Fibroblast of skin of right biceps (primary cell): ENCODE data around the gene CD7.

Experiments used
- DNase-seq: peaks from one replicate; pipeline ENCODE4 v3.0.0-alpha.2; 2013

CD7 gene

DNA sequence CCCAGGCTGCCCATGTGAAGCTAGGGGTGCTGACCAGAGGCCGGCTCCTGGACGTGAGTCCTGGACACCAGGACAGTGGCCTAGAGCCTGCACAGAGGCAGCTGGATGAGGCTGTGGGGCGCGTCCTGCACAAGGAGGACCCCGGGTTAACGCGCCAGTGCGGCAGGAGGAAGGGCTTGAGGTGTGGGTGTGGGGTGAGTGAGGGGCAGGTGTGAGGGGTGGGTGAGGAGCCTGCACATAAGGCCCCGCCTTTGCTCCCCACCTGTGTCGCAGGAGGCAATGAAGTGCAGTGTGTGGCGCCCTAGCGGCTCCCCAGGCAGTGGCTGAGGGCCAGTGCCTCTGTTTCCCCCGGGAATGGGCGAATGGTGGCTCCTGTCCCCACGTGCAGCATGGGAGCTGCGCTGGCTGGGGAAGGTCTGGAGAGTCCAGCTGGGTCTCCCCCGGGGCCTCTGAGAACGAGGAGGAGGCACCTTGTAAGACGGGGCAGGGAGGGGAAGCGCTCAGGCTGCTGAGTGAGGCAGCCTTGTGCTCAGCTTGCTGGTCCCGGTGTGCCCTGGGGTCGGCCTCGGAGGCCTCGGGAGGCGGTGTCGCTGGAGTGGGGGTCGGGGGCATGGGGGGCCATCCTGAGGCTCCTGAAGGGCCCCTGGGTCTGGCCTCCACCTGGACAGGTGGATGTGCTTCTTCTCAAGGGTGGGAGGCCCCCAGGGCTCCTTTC is 3.2 kb downstream of the CD7 start:
- no peak for DNase-seq

DNA sequence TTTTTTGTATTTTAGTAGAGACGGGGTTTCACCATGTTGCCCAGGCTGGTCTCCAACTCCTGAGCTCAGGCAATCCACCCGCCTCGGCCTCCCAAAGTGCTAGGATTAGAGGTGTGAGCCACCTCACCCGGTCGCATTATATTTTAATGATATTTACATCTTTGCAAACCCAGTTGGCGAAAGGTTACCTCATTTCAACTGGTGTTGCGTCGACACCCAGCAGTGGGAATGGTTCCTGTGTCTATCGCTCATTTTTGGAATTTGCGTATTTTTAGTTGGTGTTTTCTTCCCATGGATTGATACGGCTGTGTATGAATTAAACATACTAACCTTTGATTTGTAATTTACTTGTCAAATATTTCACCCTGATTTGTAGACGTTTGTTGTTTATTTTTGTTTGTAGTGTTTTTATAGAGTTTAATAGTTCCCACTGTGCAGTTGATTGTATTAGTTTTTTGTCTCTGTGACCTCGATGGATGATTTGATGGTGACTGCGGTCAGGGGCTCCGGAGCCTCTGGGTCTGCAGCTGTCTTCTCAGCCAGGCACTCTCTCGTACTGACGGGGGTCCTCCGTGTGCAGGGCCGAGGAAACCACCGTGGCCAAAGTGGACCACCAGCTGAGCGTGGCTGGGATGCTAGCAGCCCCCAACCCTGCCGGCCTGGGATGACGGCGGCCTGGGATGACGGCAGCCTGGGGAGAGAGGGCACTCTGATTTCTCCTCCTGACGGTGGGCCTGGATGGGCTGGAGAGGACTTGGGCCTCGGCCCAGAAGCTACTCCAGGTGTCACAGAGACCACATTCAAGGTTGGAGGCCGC is 4.0 kb downstream of the CD7 start:
- no peak for DNase-seq

DNA sequence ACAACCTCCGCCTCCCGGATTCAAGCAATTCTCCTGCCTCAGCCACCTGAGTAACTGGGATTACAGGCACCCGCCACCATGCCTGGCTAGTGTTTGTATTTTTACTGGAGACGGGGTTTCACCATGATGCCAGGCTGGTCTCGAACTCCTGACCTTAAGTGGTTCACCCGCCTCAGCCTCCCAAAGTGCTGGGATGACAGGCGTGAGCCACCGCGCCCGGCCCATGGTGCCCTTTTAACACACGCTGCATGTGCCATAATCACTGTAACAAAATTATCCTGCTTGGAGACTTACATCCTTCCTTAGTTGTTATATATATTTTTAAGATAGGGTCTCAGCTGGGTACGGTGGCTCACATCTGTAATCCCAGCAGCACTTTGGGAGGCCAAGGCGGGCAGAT is 5.4 kb downstream of the CD7 start:
- no peak for DNase-seq

DNA sequence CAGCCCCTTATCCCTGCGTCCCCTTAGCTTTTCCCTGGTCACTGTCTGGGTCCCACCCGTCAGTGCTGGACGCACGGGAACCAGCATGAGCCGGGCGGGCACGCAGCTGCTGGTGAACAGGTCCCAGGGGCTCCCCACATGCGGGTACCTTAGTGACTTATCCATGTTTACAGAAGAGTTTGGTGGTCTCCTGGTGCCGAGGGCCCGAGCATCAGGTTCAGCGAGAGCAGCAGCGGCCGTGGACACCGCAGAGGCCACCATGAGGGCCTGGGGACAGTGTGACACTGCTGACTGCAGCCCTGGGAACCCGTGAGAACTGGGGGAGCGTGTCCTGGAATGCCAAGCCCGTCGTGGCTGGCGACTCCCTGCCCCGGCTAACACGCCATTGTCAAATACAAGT is 6.5 kb downstream of the CD7 start:
- no peak for DNase-seq

DNA sequence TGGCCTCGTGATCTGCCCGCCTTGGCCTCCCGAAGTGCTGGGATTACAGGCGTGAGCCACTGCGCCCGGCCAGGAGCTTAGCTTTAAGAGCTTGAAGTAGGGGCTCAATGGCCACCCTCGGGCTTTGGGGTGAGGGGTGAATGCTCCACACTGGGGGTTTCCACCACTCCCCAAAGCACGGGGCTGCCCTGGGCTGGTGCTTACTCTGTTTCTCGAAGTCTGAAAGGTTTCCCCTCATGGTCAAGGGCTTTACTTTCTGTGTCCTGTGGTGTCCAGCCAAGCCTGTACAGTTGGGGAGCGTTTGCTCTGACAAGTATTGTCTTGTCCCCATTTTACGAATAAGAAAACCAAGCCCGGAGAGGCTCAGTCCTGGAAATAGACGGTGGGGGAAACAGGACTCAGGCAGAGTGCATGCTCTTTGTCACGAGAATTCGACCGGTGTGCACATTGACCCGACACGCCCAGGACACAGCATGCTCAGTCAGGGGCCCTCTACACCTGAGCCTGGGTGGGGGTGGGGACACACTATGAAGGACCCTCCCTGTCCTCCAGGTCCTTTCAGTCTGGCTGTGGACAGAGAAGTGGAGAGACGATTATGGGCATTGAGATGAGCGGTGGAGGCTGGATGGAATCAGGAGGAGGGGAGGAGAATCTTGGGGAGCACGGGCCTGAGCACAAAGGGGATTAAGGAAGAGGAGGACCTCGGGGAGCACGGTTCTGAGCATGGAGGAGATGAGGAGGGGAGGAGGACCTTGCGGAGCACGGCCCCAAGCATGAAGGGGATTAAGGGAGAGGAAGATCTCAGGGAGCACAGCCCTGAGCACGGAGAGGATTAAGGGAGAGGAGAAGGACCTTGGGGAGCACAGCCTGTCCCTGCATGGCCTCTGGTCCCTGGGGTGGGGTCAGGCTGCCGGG is 7.5 kb downstream of the CD7 start:
- no peak for DNase-seq

DNA sequence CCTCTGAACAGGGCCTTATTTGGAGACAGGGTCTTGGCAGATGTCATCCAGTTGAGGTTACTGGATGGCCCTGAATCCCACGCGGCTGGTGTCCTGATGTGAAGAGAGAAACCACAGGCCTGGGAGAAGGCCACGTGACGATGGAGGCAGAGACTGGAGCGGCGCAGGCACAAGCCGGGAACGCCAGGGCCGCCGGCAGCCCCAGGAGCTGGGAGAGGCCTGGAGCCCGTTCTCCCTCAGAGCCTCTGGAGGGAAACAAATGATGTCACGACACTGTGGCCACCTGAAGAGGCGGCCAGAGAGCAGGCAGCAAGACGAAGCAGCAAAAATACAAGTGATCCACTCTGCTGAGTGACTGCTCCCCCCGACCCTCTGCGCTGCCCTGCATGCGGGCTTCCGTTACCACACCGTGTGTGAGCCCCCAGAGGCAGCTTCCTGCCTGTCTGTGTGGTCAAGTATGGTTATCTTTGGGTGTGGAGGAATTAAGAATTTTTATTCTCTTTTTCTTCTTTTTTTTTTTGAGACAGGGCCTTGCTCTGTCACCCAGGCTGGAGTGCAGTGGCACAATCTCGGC is 11.6 kb downstream of the CD7 start:
- DNase-seq: no peak

DNA sequence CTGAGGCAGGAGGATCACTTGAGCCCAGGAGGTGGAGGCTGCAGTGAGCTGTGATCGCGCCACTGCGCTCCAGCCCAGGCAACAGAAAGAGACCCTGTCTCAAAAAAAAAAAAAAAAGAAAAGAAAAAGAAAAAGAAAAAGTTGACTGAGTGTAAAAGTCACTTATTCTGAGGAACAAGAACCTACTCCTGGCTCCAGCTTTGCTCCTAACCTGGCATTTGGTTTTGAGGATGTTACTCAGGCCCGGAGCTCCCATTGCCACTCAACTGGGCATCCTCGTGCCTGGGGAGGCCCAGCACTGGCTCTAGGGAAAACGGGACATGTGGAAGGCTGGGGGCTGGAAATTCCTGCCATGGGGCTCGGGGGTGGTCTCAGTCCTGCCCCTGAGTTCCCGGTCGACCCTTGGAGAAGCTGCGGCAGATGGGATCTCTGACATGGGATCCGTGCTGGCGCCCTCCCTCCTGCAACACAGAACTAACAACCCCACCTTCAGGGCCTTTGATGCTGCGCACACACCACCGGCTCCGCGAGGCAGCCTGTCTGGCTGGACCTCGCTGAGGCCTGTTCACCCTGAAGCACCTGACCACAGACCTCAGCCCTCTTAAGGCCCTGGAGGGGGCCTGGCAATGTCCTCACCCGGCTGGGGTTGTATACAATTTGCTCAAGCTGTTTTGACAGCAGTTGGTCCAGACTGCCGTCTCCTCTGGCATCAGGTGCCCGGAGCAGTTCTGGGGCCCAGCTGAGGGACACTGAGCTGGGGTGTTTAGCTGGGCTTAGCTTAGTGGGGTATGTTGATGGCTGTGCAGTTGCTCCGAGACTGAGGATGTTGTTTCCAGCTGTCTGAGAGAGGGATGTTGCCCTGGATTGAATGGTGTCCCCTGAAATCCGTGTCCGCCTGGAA is 12.3 kb downstream of the CD7 start:
- DNase-seq: no peak

DNA sequence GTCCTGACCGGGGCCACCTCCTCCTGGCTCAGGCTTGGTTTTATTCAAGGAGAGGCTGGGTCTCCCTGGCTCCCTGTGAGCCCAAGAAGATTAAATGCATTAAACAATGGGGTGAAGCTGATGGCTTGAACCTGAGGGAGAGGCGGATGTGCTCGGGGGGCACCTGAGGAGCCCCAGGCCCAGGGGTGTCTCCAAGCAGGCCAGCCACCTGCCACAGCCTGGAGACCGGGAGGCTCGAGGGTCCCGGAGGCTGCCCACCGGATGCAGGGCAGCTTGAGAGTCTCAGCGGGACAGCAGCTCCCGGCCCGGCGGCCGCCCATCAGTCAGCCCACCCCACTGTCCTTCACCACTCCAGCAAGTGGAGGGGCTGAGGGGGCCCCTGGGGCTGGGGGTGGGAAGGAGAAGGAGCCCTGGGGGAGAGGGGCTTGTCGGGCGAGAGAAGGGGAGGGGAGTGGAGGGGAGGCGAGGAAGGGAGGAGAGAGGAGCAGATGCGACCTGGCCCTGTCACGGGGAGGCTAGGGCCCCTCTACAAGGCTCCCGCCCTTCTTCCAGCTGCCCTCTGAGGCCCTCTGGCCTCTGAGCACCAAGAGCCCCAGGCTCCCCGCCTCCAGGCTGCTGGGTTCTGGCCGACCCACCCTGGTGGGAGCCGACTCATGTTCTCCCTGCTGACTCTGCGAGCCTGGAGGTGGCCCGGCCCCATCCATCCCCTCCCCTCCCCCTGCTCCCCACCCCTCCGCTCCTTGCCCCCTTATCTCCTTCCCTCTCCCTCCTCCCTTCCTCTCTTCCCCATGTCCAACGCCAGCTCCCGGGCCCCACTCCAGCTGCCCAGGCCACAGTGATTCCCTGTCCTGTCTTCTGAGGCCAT is 13.2 kb downstream of the CD7 start:
- no peak for DNase-seq

DNA sequence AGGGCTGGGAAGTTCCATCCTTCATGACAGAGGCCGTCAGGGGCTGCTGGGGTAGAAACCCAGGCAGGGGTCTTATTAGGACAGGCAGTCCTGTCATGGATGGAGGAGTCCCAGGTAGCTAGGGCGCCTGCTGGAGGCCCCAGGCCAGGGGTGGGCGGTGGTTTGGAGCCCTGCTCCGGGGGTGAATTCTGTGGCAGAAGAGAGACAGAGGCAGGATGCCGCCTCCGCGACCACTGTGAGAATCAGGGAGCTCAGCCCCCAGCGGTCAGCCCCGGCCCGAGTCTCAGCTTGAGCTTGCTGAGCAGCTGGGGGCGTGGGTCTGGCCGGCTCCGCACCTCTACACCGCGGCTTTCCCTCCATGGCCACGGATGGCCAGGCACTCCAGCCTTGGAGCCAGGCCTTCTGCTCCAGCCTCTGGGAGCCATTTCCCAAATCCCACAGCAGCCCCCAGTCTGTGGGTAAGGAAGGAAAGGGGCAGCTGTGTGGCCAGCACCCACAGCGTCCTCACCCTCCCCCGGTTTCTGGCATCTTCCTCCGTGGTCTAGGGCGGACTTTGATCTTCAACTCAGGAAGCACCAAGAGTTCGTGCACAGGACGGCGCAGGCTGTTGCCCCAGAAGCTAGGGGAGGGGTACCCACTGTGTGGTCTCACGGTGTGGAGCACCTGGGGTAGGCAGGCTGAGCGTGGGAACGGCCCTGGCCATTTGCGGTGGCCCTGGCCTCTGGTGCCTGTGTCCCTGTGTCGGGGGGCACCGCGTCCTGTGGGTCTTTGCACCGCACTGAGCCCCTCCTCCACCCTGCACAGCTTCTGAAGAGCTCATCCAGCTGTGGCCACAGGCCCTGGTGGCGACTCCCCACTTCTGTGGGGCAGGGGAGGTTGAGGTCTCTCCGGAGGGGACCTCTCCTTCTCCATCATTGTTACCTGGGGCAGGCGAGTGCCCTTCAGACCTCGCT is 14.1 kb downstream of the CD7 start:
- no peak for DNase-seq

DNA sequence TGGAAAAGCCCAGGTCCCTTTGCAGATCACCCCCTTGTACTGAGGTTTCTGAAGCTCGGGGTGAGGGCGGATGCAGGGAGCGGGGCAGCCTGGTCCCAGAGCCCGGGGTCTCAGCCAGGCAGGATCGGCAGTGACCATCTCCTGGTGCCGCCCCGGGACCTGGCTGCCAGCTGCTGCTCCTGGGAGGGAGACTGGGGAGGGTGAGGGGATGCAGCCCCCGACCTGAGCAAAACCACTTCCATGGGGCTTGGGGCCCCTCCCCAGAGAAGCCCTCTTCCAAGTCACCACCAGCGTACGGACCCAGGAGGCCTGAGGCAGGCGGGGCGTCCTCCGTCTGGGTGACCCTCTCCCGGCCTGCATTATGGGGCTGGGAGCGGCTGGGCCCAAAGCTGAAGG is 14.8 kb downstream of the CD7 start:
- no peak for DNase-seq

DNA sequence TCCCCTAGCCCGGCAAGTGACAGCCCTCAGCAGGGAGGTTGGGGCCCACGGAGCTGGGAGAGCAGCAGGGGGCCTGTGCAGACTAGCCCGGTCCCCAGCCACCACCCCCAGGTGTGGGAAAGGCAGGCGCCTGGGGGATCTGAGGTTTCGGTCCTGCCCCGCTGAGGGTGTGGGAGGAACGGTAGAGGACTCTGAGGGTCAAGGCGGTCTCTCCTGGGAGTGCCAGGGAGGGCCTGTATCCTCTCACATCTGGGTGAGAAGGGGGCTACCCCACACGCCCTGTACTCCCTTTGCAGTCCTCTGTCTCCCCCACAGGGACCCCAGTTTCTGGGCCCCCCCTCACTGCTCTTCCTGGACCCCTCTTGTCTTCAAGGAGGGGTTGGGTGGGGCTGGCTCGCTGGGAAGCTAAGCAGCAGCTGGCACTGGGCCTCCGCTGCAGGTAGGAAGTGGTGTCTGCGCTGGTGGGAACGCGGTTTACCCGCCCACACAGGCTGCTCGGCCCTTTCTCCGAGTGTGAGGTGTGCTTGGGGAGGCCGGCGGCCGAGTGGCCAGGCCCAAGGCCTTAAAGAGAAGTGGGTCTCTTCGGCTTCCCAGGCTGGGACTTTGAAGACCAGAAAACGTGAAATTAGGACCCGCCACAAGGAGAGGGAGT is 15.4 kb downstream of the CD7 start:
- DNase-seq: no peak

DNA sequence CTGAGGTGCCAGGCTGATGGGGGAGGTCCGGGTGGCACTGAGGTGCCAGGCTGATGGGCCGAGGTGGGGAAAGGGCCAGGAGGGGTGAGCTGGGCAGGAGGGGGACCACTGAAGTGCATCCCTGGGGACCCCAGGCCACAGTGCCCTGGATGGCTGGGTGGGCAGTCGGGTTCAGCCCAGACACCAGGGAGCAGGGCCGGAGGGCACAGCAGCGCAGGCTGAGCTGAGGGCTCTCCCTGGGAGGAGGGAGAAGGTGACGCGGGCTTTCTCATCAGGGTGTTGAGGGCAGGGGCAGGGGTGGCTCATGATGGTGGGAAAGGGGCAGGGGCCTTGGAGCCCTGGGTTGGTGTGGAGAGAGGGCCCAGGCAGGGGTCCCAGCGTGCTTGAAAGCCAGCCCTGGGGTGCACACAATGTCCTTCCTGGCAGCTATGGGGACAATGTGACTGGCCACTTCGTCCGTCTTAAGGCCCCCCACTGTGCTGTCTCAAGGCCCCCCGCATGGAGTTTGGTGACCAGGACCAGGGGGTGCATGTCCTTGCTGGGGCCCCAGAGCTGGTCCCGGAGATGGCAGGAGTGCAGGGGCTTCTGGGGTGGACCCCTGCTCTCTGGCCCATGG is 16.0 kb downstream of the CD7 start:
- no peak for DNase-seq

DNA sequence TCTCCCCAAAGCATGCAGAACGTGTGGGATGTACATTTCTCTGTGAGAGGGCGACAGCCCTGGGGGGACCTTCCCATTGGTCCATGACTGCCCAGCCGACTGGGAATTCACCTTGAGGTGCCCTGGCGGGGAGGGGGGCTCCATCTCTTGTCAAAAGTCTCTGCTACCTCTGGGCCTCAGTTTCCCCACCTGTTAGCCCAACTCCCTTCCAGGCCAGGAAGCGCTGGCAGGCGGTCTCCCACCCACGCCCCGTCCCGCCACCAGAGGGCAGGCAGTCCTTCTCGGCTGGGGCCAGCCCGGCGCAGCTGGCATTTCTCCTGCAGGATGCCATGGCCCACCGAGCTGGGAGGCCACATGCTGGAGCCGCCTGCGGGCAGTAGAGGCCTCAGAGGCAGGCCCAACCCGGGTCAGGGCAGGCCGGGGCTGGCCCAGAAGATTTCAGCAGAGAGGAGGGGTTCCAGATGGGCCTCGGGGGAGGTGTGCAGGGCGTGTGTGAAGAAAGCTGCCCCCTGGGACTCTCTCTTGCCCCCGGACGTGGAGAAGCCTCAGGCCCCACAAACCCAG is 16.6 kb downstream of the CD7 start:
- peak; percentile 55 for DNase-seq

DNA sequence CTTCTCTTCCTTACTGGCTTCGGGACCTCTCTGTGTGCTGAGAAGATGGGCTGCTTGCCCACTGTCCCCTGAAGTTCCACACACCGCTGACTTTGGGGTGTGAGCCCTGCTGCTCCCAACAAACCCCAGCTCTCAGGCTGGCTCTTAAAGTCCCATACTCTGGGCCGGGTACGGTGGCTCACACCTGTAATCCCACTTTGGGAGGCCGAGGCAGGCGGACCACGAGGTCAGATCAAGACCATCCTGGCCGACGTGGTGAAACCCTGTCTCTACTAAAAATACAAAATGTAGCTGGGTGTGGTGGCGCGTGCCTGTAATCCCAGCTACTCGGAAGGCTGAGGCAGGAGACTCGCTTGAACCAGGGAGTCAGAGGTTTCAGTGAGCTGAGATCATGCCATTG is 17.2 kb downstream of the CD7 start:
- DNase-seq: no peak

DNA sequence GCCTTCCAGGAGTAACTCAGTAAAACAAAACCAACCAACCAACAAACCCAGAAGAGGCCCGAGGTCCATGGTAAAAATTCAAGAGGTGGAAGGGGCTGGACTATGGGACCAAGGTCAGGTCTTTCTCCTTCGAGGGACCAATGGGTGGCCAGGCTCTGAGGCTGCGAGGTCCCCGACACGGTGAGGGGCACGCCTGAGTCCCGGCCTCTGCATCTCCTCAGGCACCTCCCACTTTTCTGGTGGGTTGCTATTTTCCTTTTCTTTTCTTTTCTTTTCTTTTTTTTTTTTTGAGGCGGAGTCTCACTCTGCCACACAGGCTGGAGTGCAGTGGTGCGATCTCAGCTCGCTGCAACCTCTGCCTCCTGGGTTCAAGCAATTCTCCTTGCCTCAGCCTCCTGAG is 18.0 kb downstream of the CD7 start:
- DNase-seq: no peak

DNA sequence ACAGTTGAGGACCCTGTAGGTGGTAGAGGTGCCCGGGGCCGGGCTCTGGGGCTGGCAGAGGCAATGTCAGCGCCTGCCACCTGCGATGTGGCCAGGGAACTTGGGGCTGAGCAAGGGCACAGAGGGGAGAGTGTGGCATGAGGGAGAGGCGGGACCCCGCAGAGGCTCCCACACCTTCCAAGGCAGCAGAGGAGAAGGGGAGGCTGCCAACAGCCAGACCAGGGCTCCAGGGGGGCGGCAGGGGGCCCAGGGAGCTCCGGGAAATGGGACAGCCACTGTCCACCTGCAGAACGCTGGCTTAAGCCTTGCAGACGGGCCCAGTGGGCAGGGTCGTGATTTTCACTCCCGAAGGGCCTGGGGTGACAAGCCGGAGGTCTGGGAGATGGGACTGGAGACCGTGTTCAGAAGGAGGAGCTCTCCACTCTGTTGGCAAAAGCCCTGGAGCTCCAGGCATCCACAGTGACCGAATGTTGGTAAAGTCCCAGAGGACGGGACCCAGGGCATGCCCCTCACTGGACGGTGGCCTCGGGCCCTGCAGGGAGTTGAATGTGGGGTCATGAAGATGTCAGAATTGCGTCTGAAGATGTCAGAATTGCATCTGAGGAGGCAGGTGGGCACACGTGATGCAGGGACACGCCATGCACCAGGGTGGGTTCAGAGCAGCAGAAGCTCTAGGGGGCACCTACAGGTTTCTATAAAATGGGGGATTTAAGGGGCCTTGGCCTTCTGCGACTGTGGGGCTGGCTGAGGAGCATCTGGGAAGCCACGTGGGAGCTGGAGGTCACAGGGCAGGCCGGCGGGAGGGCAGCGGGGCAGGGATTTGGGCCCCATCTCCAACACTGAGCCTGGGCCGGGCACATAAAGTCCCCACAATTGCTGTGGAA is 18.6 kb downstream of the CD7 start:
- DNase-seq: no peak
